GM04503 (cell line): ENCODE data around the gene CRBN.
A peak's percentile ranks its signal among the peaks of the same experiment; 100 is the strongest.

Source experiments
- DNase-seq: peaks from one replicate; pipeline ENCODE4 v3.0.0-alpha.2; 2012; ENCODE audit warnings: low read depth

The CRBN gene

GRCh38 chr3:3179407-3180094 lies at the start of gene CRBN:
CRBN (minus strand) TSS chr3:3179691; CDS start chr3:3179687, 4 bp downstream.
- DNase-seq: peak; percentile 29

- no peak for DNase-seq
Measured at GRCh38 chr3:3227640-3228039, 48.1 kb upstream of the CRBN start.

DNA sequence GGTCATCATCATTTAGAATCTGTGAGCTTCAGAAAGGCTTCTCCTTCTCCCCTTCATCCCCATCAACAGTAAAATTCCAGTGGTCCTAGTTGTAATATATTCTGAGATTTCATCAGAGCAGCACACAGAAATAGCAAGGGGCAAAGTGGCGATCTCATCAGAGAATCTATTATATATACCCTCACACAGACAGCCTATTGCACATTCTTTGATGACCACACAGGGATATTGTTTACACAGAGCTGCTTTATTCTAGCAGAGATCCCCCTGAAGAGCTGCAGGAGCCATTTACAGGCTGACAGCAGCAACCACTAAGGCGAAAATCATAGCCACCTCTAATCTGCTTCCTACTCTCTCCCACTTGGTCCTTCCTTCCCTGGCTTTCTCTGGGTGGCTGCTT lies 42.0 kb upstream of the CRBN start:
- no peak for DNase-seq

GRCh38 chr3:3216401-3216800 lies 36.9 kb upstream of the CRBN start:
- DNase-seq: no peak

- no peak for DNase-seq
Measured at GRCh38 chr3:3212781-3213440, 33.4 kb upstream of the CRBN start.

DNA sequence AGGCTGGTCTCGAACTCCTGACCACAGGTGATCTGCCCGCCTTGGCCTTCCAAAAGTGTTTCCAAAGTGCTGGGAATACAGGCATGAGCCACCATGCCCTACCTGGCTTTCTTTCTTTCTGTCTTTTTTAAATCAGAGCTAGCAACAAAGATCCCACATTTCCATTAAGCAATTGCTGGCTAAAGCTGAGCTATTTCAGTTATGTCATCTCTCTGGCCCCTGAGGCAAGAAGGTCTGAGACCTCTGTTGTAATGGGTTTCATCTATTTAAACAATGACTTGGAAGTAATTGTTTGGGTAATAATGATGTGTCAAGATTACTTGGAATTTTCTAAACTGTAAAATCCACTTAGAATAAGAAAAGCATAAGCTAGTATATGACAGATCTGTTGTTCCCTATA lies 30.2 kb upstream of the CRBN start:
- no peak for DNase-seq

- DNase-seq: no peak
Measured at GRCh38 chr3:3209057-3209456, 29.6 kb upstream of the CRBN start.

DNA sequence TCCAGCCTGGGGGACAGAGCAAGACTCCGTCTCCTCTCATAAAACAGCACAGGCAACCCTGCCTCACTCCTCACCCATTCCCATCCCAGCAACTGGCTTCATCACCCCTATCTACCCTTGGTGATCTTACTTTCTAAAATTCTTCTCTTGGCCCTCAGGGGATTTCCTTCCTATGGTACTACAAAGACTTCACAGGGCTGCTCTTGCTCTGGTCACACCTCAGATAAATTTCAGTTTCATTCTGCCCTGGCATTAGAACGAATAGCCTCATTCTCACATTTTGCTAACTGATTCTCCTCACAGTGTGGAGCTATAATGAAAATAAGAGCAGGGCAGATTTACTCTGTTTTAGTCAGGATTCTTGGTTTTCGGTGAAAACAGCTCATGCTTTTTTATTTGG lies 22.1 kb upstream of the CRBN start:
- no peak for DNase-seq

DNA sequence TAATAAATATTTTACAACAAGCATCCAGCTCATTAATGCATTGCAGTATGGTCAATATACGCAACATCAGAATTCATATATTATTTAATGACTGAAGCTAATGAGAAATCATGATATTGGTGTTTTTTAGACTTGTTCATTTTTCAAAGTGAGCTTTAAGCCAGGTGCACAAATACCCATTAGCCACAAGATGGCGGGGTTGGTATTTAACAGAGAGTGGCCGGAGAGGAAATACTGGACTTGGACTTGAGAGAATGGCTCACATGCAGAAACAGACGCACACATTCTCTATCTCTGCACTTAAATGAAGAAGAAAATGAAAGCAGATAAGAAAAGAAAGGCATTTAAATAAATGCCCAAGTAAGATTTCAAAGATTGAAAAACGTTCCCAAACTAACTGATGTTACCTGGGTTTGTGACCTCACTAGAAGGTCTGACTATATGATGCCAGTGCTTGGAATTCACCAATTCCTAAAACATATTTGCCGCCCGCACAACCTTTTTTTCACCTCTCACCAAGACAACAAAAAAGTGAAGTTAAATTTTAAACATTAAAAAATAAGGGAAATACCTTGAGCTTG lies 21.2 kb upstream of the CRBN start:
- DNase-seq: peak; percentile 14

DNA sequence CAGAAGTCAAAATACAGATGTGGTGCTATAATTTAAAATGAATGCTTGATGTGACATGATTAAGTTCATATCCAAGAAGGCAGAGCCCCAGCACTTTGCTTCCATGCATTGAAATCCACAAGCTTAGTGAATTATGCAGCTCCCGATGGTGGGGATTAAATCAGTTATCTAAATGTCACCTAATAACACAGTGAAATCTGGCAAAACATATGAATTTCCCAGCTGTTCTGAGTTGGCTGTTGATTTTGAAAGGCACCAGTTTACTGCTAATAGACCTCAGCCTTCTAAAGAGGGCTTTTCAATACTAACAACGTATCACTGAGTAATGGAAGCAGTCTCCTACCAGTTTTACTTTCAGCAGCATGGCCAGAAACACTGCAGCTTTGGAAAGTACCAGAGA lies 19.8 kb upstream of the CRBN start:
- DNase-seq: no peak

DNA sequence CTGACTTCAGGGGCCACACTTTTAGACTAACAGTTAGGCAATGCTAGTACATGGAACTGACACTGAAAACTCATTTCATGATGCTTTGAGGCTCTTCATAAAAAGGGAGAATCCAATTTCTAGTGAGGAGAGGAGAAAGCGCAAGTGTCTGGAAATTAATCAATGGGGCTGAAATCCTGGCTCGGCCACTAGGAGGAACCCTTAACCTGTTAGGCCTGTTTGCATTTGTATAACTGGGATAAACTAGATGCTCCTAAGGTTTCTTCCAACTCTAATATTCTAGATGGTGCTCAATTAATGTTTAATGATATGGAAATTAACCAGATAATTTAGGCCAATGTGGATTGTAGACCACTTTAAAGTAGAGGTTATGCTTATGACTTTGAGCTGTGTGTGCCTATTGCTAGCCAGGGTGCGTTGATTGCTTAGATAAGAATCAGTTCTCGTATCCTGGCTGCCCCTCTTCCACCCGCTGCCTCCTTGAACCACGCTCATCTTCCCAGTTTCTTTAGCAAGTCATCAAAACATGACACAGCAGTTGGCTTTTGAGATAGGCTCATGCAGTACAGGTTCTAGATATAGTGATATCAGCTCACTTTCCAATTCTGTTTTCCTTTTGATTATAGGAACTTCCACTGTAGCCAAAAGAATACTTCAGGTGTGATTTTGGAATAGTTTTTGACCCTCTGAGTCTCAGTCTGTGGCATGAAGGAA lies 16.8 kb upstream of the CRBN start:
- DNase-seq: no peak

DNA sequence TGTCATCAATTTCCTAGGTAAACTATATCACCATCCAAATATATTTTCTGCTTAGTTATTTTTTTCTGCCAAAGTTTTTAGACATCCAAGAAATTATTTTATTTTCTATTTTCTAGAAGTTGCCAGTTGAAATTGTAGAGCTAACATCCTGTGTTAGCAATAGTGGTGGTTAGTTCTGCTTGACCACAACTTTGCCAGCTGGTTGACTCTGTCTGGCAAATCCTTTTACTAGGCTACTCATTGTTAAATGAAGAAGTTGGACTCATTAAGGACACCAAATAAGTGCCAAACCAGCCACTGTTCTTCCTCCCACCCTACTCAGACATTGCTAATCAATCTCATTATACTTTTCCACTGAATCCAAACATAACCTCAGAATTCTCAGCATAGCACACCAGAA lies 15.4 kb upstream of the CRBN start:
- DNase-seq: no peak

GRCh38 chr3:3192286-3192675 lies 12.8 kb upstream of the CRBN start:
- DNase-seq: no peak

- no peak for DNase-seq
Measured at GRCh38 chr3:3191675-3192285, 12.3 kb upstream of the CRBN start.

DNA sequence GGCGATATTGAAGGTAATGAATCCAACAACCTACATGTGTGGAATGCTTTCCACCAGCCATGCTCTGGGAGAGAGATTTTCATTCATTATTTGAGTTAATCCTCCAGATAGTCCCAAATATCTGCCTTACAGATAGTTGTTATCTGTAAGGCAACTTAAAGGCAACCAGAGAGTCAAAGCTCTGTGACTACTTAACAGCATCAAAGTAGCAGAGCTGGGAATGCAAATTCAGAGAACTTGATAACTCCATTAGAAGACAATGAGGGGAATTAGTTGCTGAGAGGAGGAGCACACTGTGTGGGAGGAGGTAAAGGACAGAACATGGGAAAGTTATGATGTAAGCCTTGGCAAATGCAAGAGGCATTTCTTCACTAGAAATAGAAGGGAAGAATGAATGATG lies 10.5 kb upstream of the CRBN start:
- no peak for DNase-seq

GRCh38 chr3:3189102-3189727 lies 9.7 kb upstream of the CRBN start:
- DNase-seq: peak; percentile 3

DNA sequence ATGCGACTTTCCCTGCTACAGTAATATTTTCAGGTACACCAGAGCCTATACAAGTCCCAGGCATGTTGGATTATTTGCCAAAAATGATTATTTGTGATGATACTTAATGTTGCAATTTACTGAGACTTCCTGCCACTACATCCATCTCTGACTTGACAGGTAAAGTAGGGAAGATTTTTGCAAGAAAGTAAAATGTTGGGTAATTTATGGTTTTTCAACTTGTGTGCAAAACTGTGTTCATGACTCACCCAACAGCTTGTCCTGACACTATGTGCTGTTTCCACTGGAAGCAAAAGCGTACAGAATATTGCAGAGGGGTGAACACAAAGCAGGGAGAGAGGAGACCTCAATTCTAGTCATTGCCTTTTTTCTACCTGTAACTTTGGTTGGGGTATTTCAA lies 5.4 kb upstream of the CRBN start:
- DNase-seq: no peak

DNA sequence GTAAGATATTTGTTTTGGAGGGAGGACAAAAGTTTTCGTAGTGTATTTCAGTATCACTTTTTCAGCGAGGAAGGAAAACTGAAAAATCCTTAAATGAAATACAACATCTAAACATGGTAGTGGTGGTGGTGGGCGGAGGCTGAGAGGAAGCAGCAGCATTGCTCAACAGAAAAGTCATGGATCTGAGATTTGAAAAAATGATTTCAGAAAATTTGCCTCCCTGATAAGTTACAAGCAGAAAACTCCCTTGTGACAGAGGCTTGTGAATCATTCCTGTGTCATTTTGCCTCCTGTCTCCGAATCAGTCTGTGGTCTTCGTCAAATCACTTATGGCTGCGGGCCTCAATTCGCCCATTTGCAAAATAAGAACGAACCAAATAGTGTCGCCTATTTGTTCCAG lies 965 bp upstream of the CRBN start:
- no peak for DNase-seq

DNA sequence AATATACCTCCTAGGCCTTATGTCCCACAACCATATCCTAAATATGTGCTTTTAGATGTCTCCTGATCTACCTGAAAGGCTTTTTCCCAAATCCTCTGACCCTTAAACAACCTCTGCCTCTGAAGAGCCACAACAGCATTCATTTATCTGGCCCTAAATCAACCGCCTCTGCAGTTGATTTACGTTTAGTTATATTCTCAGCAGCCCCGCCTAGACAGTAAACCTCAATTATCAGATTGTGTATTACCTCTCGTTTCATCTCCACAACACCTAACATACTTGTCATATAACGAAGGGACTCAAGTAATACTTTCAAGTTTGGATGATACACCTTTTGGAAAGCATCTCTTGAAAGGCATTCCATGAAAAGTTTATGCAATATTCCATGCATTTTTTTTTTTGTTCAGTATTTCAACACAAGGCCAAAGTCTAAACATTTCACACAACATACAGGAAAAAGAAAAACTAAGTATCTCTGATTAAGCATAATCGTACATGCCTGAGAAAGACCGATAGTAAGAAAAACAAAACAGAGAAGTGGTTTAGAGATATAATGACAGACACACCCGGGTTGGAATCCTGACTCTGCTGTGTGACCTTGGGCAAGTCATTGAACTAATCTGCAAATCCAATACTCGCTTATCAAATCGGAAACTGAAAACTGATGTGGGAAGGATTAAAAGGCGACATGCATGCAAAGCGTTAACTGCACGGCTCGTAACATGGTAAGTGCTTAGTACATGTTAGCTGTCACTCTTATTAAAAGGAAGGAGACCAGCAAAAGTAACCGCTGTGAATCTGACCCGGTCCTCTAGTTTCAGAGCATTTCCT lies 778 bp downstream of the CRBN start:
- no peak for DNase-seq

DNA sequence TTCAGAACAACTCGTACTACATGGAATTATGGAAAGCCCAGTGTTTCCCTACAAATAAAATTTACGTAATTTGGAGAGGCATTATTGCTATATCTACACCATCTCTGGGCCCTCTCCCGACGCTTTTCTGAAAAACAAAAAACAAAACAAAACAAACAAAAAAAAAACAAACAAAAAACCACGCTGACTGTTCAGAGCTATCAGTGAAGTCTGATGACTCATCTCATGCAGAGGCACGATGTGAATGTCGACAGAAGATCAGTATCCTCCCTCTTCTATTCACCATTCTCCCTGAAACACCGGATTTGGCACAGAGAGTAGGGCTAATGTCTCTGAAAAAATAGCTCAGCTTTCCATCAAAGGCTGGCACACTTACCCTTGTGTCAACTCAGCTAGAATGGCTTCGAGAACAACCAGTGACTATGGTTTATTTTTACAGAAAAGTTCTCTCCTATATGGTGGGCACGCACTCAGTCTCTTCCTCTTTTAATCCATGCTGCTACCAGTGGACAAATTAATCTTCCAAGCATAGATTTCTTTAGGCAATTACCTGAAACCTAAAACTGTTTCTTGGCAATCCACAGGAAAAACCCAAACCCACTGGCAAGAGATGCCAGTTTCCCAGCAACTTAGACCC lies 1.5 kb downstream of the CRBN start:
- no peak for DNase-seq

- no peak for DNase-seq
Measured at GRCh38 chr3:3172627-3173026, 6.9 kb downstream of the CRBN start.
